Measurements from ENCODE around the gene POLR2J. TPM values are rescaled to one million over a fixed set of nuclear protein-coding genes. Genes with fewer than 3 reads are reported as not detected.
A peak's percentile ranks its signal among the peaks of the same experiment; 100 is the strongest.
"Not testable (repeated sequence)": the region's sequence is repeated elsewhere in the genome, so short reads cannot be mapped to it uniquely, and the experiment has no call there.

POLR2J gene
- total RNA-seq, 1 experiment from 2014 or later = 66.9 TPM

DNA sequence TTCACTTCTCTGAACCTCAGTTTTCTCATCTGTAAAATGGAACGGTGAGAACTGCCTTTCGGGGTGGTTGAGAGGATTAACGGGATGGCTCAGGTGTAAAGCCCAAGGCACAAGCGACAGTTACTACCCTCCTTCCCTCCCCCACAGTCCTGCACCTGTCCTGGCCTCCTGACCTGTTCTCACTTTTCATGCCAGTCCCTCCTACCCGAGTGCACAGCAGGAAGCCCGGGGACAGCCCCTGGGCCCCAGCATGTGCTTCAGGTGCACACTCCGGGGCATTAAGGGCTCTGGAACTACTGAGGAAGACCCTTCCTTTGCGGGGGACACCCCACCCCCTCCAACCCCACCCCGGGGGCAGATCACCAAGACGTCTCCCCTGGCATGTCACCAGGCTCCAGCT lies 38.2 kb upstream of the POLR2J start:
- POLR2A ChIA-PET (ENCODE audit: unreplicated experiment); H3K4me3 ChIP-seq; BruUV-seq (replicated peaks); CTCF ChIA-PET; H3F3A ChIP-seq (ENCODE audit: insufficient read depth, low read depth); H3K36me3 ChIP-seq (ENCODE audit: low read depth); H3K27me3 ChIP-seq (ENCODE audit: insufficient read depth, low read depth); H2AFZ ChIP-seq; H3K4me2 ChIP-seq; DNase-seq; H3K9me3 ChIP-seq (ENCODE audit: insufficient read depth, low read depth); H3K79me2 ChIP-seq (ENCODE audit: low read depth); intact Hi-C loops (cut with micrococcal nuclease; ENCODE audit: unreplicated experiment); H3K27ac ChIP-seq; H3K4me1 ChIP-seq (replicated peaks; ENCODE audit: insufficient read depth); H4K20me1 ChIP-seq (ENCODE audit: insufficient read depth); H3K9me2 ChIP-seq (ENCODE audit: insufficient read depth): not testable (repeated sequence)

DNA sequence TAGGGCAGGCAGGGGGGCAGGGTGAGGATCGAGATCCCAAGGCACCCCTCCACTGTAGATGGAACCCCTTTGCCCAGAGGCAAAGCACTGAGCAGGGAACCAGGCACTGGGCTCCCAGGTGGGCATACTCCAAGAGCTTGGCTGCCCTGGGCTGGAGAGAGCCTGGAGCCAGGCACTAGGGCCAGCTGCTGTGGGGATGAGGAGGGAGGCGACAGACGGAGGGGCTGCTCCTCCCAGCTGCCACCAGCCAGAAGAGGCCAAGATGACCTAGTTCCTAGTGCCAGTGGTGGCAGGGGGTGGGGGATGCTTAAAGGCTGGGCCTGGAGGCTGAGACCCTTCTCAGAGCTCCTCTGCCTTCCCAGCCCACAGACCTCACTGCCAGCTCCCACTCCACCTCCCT lies 37.2 kb upstream of the POLR2J start:
- H4K20me1 ChIP-seq (ENCODE audit: insufficient read depth); H3K9me3 ChIP-seq (ENCODE audit: insufficient read depth, low read depth); H3K4me2 ChIP-seq; POLR2A ChIA-PET (ENCODE audit: unreplicated experiment); DNase-seq; H3K4me3 ChIP-seq; H3K79me2 ChIP-seq (ENCODE audit: low read depth); H3K4me1 ChIP-seq (replicated peaks; ENCODE audit: insufficient read depth); intact Hi-C loops (cut with micrococcal nuclease; ENCODE audit: unreplicated experiment); BruUV-seq (replicated peaks); H3K27ac ChIP-seq; H3K27me3 ChIP-seq (ENCODE audit: insufficient read depth, low read depth); CTCF ChIA-PET; H3F3A ChIP-seq (ENCODE audit: insufficient read depth, low read depth); H3K36me3 ChIP-seq (ENCODE audit: low read depth); H3K9me2 ChIP-seq (ENCODE audit: insufficient read depth); H2AFZ ChIP-seq: not testable (repeated sequence)

DNA sequence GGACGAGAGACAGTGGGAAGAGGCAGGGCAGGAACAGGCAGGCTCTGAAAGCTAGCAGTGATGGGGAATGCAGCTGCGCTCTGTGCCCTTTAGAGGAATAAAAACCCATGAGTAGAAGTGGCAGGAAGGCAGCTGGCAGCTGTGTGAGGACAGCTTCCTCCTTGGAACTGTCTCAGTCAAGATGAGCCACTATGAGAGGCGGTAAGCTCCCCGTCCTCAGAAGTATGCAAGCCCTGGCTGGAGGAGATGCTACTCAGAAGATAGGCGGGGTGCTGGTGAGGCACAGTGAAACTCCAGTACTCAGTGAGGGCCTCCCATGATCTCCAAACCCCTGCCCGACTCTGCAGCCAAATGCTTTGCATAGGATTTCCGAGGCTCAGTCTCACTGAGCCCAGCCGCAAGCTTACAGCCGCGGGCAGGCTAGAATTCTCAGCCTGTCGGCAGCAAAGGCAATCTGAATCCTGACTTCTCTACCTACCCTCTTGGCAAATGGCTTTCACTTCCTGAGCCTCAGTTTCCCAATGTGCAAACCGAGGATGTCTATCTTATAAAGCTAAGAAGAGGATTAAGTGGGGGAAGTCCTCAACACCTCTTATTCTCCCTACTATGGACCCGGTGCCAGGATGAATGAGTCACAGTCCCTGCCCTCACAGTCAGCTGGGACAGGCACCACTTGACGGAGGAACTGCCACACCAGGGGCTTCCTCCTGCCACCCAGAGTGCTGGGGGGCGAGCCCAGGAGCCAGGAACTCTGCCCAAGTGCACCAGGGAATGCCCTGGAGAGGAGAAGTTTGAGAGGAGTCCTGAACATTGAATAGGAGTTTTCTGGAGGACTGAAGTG lies 36.4 kb upstream of the POLR2J start:
- H3K4me1 ChIP-seq (replicated peaks; ENCODE audit: insufficient read depth); H3F3A ChIP-seq (ENCODE audit: insufficient read depth, low read depth); H3K36me3 ChIP-seq (ENCODE audit: low read depth); H3K27ac ChIP-seq; H3K4me2 ChIP-seq; H3K79me2 ChIP-seq (ENCODE audit: low read depth); CTCF ChIA-PET; H4K20me1 ChIP-seq (ENCODE audit: insufficient read depth); BruUV-seq (replicated peaks); H3K9me2 ChIP-seq (ENCODE audit: insufficient read depth); POLR2A ChIA-PET (ENCODE audit: unreplicated experiment); H3K9me3 ChIP-seq (ENCODE audit: insufficient read depth, low read depth); H3K4me3 ChIP-seq; intact Hi-C loops (cut with micrococcal nuclease; ENCODE audit: unreplicated experiment); DNase-seq; H2AFZ ChIP-seq; H3K27me3 ChIP-seq (ENCODE audit: insufficient read depth, low read depth): not testable (repeated sequence)

DNA sequence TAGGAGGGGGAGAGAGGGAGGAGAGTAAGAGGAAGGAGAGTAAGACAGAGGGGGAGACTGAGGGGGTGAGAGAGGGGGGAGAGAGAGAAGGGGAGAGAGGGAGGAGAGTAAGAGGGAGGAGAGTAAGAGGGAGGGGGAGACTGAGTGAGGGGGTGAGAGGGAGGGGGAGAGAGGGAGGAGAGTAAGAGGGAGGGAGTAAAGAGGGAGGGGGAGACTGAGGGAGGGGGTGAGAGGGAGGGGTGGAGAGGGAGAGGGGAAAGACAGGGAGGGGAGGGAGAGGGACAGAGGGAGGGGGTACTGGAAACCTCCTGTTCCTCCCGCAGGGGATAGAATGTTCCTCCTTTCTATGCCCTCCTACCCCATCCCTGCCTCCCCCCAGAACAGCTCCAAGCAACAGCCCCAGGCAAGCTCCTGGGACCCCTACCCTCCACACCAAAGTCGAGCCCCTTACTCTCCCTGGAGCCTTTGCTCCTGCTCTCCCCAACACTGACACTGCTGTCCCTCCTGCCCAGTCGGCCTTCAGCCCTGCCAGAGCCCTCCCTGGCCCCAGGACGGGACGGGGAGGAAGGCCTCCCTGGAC lies 34.0 kb upstream of the POLR2J start:
- CTCF ChIA-PET; H2AFZ ChIP-seq; intact Hi-C loops (cut with micrococcal nuclease; ENCODE audit: unreplicated experiment); H3K36me3 ChIP-seq (ENCODE audit: low read depth); H3K27me3 ChIP-seq (ENCODE audit: insufficient read depth, low read depth); H3F3A ChIP-seq (ENCODE audit: insufficient read depth, low read depth); H4K20me1 ChIP-seq (ENCODE audit: insufficient read depth); H3K4me1 ChIP-seq (replicated peaks; ENCODE audit: insufficient read depth); H3K4me2 ChIP-seq; BruUV-seq (replicated peaks); POLR2A ChIA-PET (ENCODE audit: unreplicated experiment); H3K4me3 ChIP-seq; H3K27ac ChIP-seq; H3K79me2 ChIP-seq (ENCODE audit: low read depth); H3K9me3 ChIP-seq (ENCODE audit: insufficient read depth, low read depth); H3K9me2 ChIP-seq (ENCODE audit: insufficient read depth): not testable (repeated sequence)
- DNase-seq = peak; percentile 9 to 25

DNA sequence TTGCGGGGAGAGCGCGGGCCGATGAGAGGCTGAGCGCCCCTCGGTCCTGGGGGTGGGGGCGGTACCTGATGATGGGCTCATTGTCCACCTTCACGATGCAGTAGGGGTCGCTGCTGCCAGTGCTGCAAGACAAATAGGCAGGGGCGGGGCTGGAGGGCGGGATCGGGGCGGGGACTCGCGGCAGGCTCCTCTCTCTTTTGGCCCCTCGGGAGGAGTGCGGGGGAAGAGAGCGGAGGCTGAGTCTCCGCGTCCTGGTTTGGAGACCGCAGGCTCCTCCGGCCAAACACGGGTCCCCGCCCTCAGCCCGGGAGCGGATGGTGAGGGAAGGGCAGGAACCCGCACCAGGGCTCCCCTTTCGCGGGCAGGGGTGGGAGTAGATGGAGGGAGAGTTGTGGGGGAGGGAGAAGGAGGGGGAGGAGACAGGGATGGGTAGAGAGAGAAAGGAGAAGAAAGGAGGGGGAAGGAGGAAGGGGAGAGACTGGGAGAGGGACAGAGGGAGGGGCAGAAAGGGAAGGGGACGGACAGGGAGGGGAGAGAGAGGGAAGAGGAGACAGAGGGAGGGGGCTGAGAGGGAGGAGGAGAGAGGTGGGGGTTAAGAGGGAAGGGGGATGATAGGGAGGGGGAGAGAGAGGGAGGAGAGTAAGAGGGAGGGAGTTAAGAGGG lies 33.3 kb upstream of the POLR2J start:
- H3K27me3 ChIP-seq (ENCODE audit: insufficient read depth, low read depth); CTCF ChIA-PET; H4K20me1 ChIP-seq (ENCODE audit: insufficient read depth); H3K9me3 ChIP-seq (ENCODE audit: insufficient read depth, low read depth); H3K79me2 ChIP-seq (ENCODE audit: low read depth); H3K4me1 ChIP-seq (replicated peaks; ENCODE audit: insufficient read depth); H3K36me3 ChIP-seq (ENCODE audit: low read depth); H3K9me2 ChIP-seq (ENCODE audit: insufficient read depth); H3F3A ChIP-seq (ENCODE audit: insufficient read depth, low read depth); H3K4me3 ChIP-seq; intact Hi-C loops (cut with micrococcal nuclease; ENCODE audit: unreplicated experiment); H2AFZ ChIP-seq; POLR2A ChIA-PET (ENCODE audit: unreplicated experiment); DNase-seq; H3K4me2 ChIP-seq; H3K27ac ChIP-seq; BruUV-seq (replicated peaks): not testable (repeated sequence)

DNA sequence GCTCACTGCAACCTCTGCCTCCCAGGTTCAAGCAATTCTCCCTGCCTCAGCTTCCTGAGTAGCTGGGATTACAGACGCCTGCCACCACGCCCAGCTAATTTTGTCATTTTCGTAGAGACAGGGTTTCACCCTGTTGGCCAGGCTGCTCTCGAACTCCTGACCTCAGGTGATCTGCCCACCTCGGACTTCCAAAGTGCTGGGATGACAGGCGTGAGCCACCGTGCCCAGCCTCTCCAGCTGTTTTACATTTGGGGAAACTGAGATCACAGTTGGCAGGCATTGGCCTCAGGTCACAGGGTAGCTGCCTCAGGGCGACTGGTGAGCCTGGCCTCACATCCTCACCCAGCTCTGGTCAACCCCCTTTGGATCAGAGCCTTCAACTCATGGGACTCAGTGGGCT lies 31.9 kb upstream of the POLR2J start:
- POLR2A ChIA-PET (ENCODE audit: unreplicated experiment); BruUV-seq (replicated peaks); H3K4me2 ChIP-seq: not testable (repeated sequence)

DNA sequence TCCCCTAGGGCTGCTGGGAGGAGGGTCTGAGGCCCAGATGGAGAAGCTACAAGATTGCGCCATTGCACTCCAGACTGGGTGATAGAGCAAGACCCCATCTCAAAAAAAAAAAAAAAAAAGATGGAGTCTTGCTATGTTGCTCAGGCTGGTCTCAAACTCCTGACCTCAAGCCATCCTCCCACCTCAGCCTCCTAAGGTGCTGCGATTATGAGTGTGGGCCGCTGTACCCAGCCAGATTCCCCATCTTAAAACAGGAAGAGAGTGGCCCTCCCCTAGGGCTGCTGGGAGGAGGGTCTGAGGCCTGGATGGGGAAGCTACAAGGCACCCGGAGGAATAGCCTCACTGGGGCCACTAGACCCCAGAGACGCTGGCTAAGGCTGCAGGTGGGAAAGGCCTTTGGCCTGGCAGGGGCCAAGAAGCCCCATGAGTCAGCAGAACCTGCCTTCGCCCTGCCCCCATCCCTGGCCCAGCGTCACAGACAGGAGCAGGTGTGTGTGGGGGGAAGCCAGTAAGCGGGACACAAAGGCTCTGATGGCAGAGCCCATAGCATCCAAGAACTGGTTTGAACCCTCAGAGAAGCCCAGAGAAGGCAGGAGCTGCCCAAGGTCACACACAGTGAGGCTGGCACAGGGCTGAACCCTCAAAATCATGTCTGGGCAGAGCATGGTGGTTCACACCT lies 28.8 kb upstream of the POLR2J start:
- BruUV-seq (replicated peaks); POLR2A ChIA-PET (ENCODE audit: unreplicated experiment); DNase-seq; H2AFZ ChIP-seq; H4K20me1 ChIP-seq (ENCODE audit: insufficient read depth); H3K4me3 ChIP-seq; H3K4me2 ChIP-seq; H3F3A ChIP-seq (ENCODE audit: insufficient read depth, low read depth); H3K9me2 ChIP-seq (ENCODE audit: insufficient read depth); H3K9me3 ChIP-seq (ENCODE audit: insufficient read depth, low read depth); H3K36me3 ChIP-seq (ENCODE audit: low read depth); intact Hi-C loops (cut with micrococcal nuclease; ENCODE audit: unreplicated experiment); H3K27ac ChIP-seq; H3K79me2 ChIP-seq (ENCODE audit: low read depth); H3K4me1 ChIP-seq (replicated peaks; ENCODE audit: insufficient read depth); H3K27me3 ChIP-seq (ENCODE audit: insufficient read depth, low read depth); CTCF ChIA-PET: not testable (repeated sequence)

More for the DNA sequence above, 31.9 kb upstream of the POLR2J start:
- H3K4me3 ChIP-seq; H3K4me1 ChIP-seq (replicated peaks; ENCODE audit: insufficient read depth); intact Hi-C loops (cut with micrococcal nuclease; ENCODE audit: unreplicated experiment); H3K36me3 ChIP-seq (ENCODE audit: low read depth); DNase-seq; H3K79me2 ChIP-seq (ENCODE audit: low read depth); H3K9me3 ChIP-seq (ENCODE audit: insufficient read depth, low read depth); H3K27ac ChIP-seq; CTCF ChIA-PET; H3F3A ChIP-seq (ENCODE audit: insufficient read depth, low read depth); H2AFZ ChIP-seq; H3K9me2 ChIP-seq (ENCODE audit: insufficient read depth); H3K27me3 ChIP-seq (ENCODE audit: insufficient read depth, low read depth); H4K20me1 ChIP-seq (ENCODE audit: insufficient read depth): not testable (repeated sequence)
